ENCODE data around the gene C12orf43. TPM values are rescaled to one million over a fixed set of nuclear protein-coding genes. Genes with fewer than 3 reads are reported as not detected.

Gene C12orf43
- polyA plus RNA-seq, 1 donor (not counting 4 experiments of a cell fraction or from before 2014, with no cell fraction given): 12.8 TPM

DNA sequence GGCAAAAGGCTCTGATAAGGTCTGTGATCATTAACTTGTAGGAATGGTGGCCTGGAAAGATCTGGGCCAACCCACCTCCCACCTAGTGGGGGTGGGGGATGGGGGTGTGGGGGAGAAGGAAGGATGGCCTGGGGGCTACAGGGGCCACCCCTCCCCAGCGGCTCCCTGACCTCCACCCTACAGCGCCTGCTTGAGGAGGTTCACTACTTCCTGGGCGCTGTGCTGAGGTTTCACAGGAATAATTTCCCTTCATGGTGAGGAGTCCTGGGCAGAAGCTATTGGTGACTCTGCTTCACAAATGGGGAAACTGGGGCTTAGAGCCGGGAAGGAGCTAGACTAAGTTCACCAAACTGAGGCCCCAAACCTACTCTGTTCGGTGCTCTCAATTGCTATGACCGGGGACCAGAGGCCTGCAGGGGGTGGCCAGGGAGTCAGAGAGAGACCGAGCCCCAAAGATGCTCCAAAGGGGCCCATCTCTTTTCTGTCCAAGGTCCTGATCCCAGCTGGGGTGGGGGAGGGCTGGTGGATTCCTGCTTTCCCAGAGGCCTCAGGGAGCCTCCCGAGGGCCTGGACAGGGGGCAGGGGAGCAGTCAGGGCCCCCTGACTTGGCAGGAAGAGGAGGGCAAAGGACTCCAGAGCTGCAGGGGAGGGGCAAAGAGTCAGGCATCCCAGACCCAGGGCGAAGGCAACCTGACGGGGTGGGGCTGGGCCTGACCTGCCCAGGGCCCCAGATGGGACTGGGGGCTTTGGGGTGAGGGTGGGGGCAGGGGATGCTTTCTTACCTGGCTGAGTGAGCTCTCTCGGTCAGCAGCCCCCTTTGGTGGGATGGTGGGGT lies 36.2 kb downstream of the C12orf43 start:
- H3K9ac ChIP-seq (ENCODE audit: control insufficient read depth, extremely low read depth, insufficient read depth, low read length): no peak overlapping the region
- H3K79me2 ChIP-seq (ENCODE audit: control insufficient read depth, insufficient read depth, low read length): no peaks in the 10 kb centered on the region
- no peak for TF ChIP-seq EZH2 (IDR thresholded peaks at IDR 0.05; ENCODE audit: low read length)
- TF ChIP-seq, protein P1, sequence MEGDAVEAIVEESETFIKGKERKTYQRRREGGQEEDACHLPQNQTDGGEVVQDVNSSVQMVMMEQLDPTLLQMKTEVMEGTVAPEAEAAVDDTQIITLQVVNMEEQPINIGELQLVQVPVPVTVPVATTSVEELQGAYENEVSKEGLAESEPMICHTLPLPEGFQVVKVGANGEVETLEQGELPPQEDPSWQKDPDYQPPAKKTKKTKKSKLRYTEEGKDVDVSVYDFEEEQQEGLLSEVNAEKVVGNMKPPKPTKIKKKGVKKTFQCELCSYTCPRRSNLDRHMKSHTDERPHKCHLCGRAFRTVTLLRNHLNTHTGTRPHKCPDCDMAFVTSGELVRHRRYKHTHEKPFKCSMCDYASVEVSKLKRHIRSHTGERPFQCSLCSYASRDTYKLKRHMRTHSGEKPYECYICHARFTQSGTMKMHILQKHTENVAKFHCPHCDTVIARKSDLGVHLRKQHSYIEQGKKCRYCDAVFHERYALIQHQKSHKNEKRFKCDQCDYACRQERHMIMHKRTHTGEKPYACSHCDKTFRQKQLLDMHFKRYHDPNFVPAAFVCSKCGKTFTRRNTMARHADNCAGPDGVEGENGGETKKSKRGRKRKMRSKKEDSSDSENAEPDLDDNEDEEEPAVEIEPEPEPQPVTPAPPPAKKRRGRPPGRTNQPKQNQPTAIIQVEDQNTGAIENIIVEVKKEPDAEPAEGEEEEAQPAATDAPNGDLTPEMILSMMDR (optimal IDR thresholded peaks at IDR 0.05 in 1 of 3, IDR thresholded peaks at IDR 0.05 in 1 of 3, conservative IDR thresholded peaks at IDR 0.05 in 1 of 3; ENCODE audit: extremely low read depth in 1 of 3, insufficient read depth in 2 of 3, low read length in 3 of 3): no peak
- dilution Hi-C loops (cut with MboI; ENCODE audit: extremely low pct_ligation_motif_present, low sequenced_read_pairs): no loop called here
- H3K9me3 ChIP-seq (ENCODE audit: control insufficient read depth, low read depth, low read length): no peaks in the 10 kb centered on the region
- no peak overlapping the region for H2AFZ ChIP-seq (ENCODE audit: control insufficient read depth, low read length)
- H3K36me3 ChIP-seq (ENCODE audit: control insufficient read depth in 2 of 2, extremely low read depth in 1 of 2, insufficient read depth in 2 of 2, low read length in 2 of 2): no peaks in the 10 kb centered on the region
- H3K4me1 ChIP-seq (ENCODE audit: control insufficient read depth, extremely low read depth, insufficient read depth, low read length): peaks cover 3% of the 10 kb centered on the region
- no peak overlapping the region for H3K4me3 ChIP-seq (ENCODE audit: control insufficient read depth in 2 of 3, extremely low read depth in 1 of 3, insufficient read depth in 2 of 3, low read depth in 1 of 3, low read length in 3 of 3)
- no peaks in the 10 kb centered on the region for H4K20me1 ChIP-seq (ENCODE audit: control insufficient read depth, extremely low read depth, insufficient read depth, low read length)
- no peak overlapping the region for H3K4me2 ChIP-seq (ENCODE audit: control insufficient read depth, extremely low read depth, insufficient read depth, low read depth, low read length)
- FAIRE-seq (no peak), DNase-seq (ENCODE audit: low read depth, low spot score) (no peak)
- H3K9me1 ChIP-seq (ENCODE audit: control insufficient read depth, extremely low read depth, insufficient read depth, low read length): no peaks in the 10 kb centered on the region
- no peaks in the 10 kb centered on the region for H3K27me3 ChIP-seq (ENCODE audit: control insufficient read depth, extremely low read depth, insufficient read depth, low read length)
- H3K27ac ChIP-seq (ENCODE audit: control insufficient read depth, insufficient read depth, low read length): no peak overlapping the region

DNA sequence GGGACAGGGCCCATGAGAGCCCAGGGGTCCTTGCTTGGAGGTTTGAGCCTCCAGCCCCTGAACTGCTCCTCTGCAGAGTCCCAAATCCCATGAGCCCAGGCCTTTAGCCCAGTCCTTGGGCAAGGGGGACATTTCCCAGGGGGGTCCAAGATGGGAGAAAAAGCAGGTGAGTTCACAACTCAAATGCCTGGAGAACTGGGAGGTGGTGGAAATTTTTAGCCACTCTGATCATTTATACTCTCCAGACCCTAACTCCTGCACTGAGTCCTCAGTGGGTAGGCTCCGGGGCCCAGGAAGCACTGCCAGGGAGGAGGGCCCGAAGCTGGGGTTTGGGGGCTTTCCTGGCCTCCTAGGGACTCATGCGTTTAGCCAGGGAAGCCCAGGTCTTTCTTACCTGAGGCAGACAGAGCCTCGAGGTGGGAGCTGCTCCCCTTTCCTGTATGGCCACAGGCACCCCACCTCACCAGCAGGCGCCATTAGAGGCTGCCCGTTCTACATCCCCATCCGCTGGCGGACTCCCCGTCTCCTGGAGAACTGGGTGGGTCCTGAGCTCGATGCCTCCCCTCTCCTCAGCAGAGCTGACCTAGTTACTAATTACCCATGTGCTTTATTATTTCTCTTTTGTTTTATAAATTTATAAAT lies 36.9 kb downstream of the C12orf43 start:
- H4K20me1 ChIP-seq (ENCODE audit: control insufficient read depth, extremely low read depth, insufficient read depth, low read length): no peaks in the 10 kb centered on the region
- FAIRE-seq (no peak), DNase-seq (ENCODE audit: low read depth, low spot score) (no peak)
- H3K79me2 ChIP-seq (ENCODE audit: control insufficient read depth, insufficient read depth, low read length): no peaks in the 10 kb centered on the region
- H3K36me3 ChIP-seq (ENCODE audit: control insufficient read depth in 2 of 2, extremely low read depth in 1 of 2, insufficient read depth in 2 of 2, low read length in 2 of 2): no peaks in the 10 kb centered on the region
- H3K4me1 ChIP-seq (ENCODE audit: control insufficient read depth, extremely low read depth, insufficient read depth, low read length): peaks cover 3% of the 10 kb centered on the region
- no peaks in the 10 kb centered on the region for H3K9me1 ChIP-seq (ENCODE audit: control insufficient read depth, extremely low read depth, insufficient read depth, low read length)
- no peak overlapping the region for H3K4me2 ChIP-seq (ENCODE audit: control insufficient read depth, extremely low read depth, insufficient read depth, low read depth, low read length)
- H3K27ac ChIP-seq (ENCODE audit: control insufficient read depth, insufficient read depth, low read length): no peak overlapping the region
- no peak overlapping the region for H2AFZ ChIP-seq (ENCODE audit: control insufficient read depth, low read length)
- TF ChIP-seq, protein P1 (optimal IDR thresholded peaks at IDR 0.05 in 1 of 3, IDR thresholded peaks at IDR 0.05 in 1 of 3, conservative IDR thresholded peaks at IDR 0.05 in 1 of 3; ENCODE audit: extremely low read depth in 1 of 3, insufficient read depth in 2 of 3, low read length in 3 of 3): no peak
- no peak for TF ChIP-seq EZH2 (IDR thresholded peaks at IDR 0.05; ENCODE audit: low read length)
- dilution Hi-C loops (cut with MboI; ENCODE audit: extremely low pct_ligation_motif_present, low sequenced_read_pairs): no loop called here
- H3K9ac ChIP-seq (ENCODE audit: control insufficient read depth, extremely low read depth, insufficient read depth, low read length): no peak overlapping the region
- no peaks in the 10 kb centered on the region for H3K27me3 ChIP-seq (ENCODE audit: control insufficient read depth, extremely low read depth, insufficient read depth, low read length)
- no peak overlapping the region for H3K4me3 ChIP-seq (ENCODE audit: control insufficient read depth in 2 of 3, extremely low read depth in 1 of 3, insufficient read depth in 2 of 3, low read depth in 1 of 3, low read length in 3 of 3)
- no peaks in the 10 kb centered on the region for H3K9me3 ChIP-seq (ENCODE audit: control insufficient read depth, low read depth, low read length)
